Mesenteric fat pad (tissue), 1 donor: ENCODE measurements around the gene DNAAF5. TPM values are rescaled to one million over a fixed set of nuclear protein-coding genes. Genes with fewer than 3 reads are reported as not detected.
"Not testable (repeated sequence)": the region's sequence is repeated elsewhere in the genome, so short reads cannot be mapped to it uniquely, and the experiment has no call there.

Source experiments
- DNase-seq: peaks from one replicate; pipeline ENCODE4 v3.0.0-alpha.2; 2020; ENCODE audit warnings: low spot score
- total RNA-seq: library from RNA; stranded (reverse); fragmentation: NEBNext Ultra II Directional; extraction: Animal tissue kit (Norgen Biotek cat#: 25700); gene quantifications from one replicate; pipeline ENCODE4 v1.2.1, GENCODE V29; 2021
- donor health status: DM: yes; HTN: yes; CAD: no.

Gene DNAAF5
- total RNA-seq, 1 donor from 2014 or later, result 20.4 TPM

DNA sequence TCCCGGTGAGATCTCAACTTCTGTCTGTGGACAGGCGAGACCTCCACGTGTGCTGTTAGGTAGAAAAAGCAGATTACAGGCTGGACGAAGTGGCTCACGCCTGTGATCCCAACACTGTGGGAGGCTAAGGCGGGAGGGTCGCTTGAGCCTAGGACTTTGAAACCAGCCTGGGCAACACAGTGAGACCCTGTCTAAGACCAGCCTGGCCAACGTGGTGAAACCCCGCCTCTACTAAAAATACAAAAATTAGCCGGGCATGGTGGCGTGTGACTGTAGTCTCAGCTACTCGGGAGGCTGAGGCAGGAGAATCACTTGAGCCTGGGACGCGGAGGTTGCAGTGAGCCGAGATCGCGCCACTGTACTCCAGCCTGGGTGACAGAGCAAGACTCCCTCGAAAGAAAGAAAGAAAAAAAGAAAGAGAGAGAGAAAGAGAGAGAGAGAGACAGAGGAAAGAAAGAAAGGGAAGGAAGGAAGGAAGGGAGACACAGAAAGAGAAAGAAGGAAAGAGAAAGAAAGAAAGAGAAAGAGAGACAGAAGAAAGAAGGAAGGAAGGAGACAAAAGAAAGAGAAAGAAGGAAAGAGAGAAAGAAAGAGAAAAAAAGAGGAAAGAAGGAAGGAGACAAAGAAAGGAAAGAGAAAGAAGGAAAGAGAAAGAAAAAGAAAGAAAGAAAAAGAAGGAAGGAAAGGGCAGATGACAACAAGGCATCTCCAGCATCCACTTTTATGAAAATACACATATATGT is 76.2 kb downstream of the DNAAF5 start:
- no peak for DNase-seq

GRCh38 chr7:803243-803635 is 76.7 kb downstream of the DNAAF5 start:
- DNase-seq, result no peak

DNA sequence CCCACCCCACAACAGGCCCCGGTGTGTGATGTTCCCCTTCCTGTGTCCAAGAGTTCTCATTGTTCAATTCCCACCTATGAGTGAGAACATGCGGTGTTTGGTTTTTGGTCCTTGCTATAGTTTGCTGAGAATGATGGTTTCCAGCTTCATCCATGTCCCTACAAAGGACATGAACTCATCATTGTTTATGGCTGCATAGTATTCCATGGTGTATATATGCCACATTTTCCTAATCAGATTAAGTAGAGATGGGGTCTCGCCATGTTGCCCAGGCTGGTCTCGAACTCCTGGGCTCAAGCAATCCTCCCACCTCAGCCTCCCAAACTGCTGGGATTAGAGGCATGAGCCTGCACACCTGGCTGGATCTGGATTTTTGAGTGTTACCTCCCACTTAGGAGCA is 77.3 kb downstream of the DNAAF5 start:
- DNase-seq, result not testable (repeated sequence)

GRCh38 chr7:805261-805660 is 78.8 kb downstream of the DNAAF5 start:
- no peak for DNase-seq

- DNase-seq, result no peak
Observed at GRCh38 chr7:815284-816216, 89.1 kb downstream of the DNAAF5 start.

DNA sequence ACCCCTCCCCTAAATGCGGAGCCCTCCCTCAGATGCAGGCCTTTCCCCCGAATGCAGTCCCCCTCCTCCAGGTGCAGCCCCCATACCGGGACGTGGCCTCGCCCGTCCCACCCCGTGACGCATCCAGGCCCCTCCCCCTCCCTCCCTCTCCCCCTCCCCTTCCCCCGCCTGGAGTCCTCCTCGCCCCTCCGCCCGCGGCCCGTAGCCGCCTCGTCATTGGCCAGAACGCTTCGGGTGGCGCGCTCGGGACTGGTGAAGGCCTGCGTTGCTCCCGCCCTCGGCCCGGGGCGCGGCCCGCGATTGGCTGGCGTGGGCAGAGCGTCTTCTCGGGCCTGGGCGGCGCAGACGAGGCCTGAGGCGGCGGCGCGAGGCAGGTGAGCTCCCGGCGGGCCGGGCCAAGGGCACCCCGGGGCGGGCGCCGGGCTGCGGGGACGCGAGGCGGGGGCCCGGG is 89.8 kb downstream of the DNAAF5 start:
- DNase-seq, result peak; percentile 98

DNA sequence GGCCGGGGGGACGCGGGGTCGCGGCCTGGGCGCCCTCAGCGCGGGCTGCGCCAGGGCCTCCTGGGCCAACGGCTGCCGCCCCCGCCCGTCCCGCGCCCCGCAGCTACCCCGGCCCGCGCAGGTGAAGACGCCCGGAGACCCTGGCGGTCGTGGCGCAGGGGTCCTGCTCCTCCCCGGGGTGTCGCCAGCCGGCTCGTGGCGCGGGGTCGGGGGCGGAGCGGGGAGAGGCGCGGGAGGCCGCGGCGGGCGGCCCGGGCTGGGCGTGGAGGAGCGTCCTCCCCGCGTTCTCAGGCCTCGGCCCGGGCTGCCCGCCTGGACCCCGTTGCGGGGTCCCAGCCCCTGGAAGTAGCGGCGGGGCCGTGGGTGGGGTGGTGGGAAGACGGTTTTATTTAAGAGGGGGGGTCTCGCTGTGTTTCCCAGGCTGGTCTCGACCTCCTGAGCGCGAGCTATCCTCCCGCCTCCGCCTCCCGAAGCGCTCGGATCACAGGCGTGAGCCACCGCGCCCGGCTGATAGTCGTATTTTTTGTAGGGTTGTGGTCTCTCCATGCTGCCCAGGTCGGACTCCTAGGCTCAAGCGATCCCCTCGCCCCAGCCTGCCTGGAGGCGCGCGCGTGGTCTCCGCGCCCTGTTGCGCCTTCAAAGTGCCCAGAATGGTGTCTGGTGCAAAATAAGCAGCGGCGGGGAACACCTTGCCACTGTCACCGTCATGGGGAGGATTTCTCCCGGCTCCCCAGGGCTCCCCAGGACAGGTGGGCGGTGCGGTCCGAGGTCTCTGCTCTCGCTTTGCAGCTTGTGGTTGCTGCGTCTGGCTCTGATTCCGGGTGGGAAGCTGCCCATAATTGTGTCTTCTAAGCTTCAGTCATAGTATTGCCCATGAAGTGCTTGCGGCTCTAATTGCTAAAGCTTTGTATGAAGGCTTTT is 90.5 kb downstream of the DNAAF5 start:
- DNase-seq, result no peak

DNA sequence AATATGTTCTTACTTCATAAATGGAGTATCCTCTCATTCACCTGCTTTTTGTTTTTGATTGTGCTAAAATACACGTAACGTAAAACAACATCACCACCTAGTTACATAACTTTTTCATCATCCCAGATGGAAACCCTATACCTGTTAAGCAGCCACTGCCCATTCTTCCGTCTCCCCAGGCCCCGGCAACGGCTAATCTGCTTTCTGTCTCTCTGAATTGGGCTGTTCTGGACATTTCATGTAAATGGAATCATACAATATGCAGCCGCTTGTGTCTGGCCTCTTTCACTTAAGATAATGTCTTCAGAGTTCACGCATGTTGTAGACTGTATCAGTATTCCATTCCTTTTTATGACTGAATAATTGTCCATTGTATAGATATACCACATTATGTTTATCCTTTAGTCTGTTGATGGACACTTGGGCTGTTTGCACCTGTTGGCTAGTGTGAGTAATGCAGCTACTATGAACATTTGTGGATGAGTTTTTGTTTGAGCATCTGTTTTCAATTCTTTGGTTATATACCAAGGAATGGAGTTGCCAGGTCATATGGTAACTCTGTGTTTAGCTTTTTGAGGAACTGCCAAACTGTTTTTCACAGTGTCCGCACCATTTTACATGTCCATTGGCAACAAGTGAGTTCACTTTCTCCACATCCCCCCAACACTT is 91.7 kb downstream of the DNAAF5 start:
- no peak for DNase-seq

- DNase-seq, result no peak
Observed at GRCh38 chr7:820341-820740, 93.8 kb downstream of the DNAAF5 start.

DNA sequence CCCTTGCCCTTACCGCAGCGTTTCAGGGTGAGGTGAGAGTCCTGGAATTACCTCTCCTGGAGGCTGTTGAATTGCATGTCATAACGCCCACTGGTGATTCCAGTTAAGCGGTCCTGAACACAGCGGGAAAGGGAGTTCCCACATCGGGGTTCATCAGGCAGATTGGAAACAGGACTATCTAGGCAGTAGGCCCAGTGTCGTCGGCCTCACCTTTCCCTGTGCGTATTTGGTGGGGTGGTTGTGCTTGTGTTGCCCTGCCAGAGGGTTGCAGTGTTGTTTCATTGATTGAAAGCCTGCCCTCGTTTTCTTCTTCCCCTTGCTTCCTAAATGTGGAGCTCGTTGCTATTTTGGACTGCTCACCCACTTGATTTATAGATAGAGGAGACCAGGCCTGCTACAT is 95.2 kb downstream of the DNAAF5 start:
- no peak for DNase-seq

- DNase-seq, result no peak
Observed at GRCh38 chr7:822692-823276, 96.3 kb downstream of the DNAAF5 start.

GRCh38 chr7:823649-824048 is 97.2 kb downstream of the DNAAF5 start:
- no peak for DNase-seq

- DNase-seq, result no peak
Observed at GRCh38 chr7:824081-824480, 97.6 kb downstream of the DNAAF5 start.

GRCh38 chr7:824664-825063 is 98.2 kb downstream of the DNAAF5 start:
- DNase-seq, result no peak

DNA sequence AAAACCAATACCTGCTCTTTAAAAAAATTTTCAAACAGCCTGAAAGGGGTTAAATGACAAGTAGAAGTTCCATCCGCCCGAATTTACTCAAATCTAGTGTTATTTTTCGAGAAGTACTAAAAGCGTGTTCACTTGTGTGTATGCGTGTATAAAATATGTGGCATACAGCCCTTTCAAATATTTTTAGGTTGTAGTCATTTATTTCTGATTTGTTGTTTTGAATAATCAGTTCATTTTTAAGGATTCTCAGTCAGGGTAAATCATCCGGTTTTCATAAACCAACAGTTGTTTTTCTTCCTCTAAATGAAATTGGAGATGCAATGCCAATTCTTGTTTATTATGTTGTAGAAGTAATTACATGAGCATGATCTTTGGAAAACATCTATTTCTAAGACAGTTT is 98.9 kb downstream of the DNAAF5 start:
- DNase-seq, result no peak

GRCh38 chr7:826230-826917 is 99.9 kb downstream of the DNAAF5 start:
- no peak for DNase-seq

- DNase-seq, result no peak
Observed at GRCh38 chr7:828793-829561, 102.5 kb downstream of the DNAAF5 start.

GRCh38 chr7:830069-830468 is 103.6 kb downstream of the DNAAF5 start:
- DNase-seq, result no peak

DNA sequence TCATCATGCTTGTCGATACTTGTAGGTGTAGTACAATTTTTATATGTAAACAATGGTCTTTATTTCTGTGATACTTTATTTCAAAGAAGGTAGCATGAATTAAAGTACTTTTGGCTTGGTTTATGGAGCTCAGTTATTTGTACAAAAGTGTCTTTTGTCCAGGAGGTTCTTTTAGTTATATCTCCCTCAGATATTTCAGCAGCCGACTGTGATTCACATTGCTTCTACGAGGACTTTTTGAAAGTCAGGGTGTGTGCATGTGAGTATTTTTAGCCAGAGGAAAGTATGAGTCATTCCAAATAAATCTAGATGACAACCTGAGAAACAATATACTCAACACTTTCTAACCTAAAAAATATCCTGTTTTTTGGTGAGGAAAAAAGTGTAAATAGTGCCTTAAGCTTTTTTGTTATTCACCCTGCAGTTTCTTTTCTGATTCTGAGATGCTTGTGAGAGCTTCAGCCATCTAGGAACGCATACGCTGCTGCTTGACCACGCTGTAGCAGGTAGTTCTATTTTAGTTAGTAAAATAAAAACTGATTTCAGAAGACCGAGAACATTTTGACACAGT is 105.2 kb downstream of the DNAAF5 start:
- no peak for DNase-seq
